ENCODE results near the gene NOS2. TPM values are rescaled to one million over a fixed set of nuclear protein-coding genes. Genes with fewer than 3 reads are reported as not detected.

Gene NOS2
- total and polyA plus RNA-seq, 7 donors: 0.16 to 94.0 (median 2.2) TPM; not detected in 1

DNA sequence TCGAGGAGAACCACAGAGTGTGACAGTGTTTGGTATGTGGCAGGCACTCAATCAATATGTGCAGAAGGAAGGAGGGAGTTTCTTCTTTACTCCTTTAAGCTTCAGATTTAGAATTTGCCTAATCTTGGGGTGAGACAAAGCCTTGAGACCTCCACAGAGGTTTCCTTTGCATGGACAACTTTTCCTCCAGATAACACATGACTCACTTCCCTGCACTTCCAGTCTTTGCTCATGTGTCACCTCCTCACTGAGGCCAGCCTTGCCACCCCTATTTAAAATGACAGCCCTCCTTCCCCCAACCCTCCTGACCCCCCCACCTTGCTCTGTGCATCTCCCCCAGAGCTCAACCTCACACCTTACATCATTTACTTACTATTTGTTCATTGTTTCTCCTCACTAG is 17.4 kb upstream of the NOS2 start:
- 30 to 51% methylated on average over 1 of the region's 1 CpG for WGBS, 2 donors
- no peaks in the 10 kb centered on the region for H3K36me3 ChIP-seq
- peak overlapping the region in 2 of 4 donors; percentile 20 to 47 for H3K27ac ChIP-seq
- H3K4me1 ChIP-seq: peaks cover 0 to 12% (median 0%) of the 10 kb centered on the region in 4 donors
- H3K9me3 ChIP-seq: peaks cover 0 to 3% (median 1%) of the 10 kb centered on the region in 4 donors
- intact Hi-C loops (cut with DNase I): no loop called here
- no peak overlapping the region for H3K4me3 ChIP-seq
- H3K27me3 ChIP-seq: no peaks in the 10 kb centered on the region
- no peak for DNase-seq
- no peak for TF ChIP-seq POLR2AphosphoS5 (IDR thresholded peaks at IDR 0.05)
- TF ChIP-seq EP300 (IDR thresholded peaks at IDR 0.05): no peak
- TF ChIP-seq, protein P1, sequence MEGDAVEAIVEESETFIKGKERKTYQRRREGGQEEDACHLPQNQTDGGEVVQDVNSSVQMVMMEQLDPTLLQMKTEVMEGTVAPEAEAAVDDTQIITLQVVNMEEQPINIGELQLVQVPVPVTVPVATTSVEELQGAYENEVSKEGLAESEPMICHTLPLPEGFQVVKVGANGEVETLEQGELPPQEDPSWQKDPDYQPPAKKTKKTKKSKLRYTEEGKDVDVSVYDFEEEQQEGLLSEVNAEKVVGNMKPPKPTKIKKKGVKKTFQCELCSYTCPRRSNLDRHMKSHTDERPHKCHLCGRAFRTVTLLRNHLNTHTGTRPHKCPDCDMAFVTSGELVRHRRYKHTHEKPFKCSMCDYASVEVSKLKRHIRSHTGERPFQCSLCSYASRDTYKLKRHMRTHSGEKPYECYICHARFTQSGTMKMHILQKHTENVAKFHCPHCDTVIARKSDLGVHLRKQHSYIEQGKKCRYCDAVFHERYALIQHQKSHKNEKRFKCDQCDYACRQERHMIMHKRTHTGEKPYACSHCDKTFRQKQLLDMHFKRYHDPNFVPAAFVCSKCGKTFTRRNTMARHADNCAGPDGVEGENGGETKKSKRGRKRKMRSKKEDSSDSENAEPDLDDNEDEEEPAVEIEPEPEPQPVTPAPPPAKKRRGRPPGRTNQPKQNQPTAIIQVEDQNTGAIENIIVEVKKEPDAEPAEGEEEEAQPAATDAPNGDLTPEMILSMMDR (IDR thresholded peaks at IDR 0.05): no peak
- no peak for TF ChIP-seq POLR2A (IDR thresholded peaks at IDR 0.05)

DNA sequence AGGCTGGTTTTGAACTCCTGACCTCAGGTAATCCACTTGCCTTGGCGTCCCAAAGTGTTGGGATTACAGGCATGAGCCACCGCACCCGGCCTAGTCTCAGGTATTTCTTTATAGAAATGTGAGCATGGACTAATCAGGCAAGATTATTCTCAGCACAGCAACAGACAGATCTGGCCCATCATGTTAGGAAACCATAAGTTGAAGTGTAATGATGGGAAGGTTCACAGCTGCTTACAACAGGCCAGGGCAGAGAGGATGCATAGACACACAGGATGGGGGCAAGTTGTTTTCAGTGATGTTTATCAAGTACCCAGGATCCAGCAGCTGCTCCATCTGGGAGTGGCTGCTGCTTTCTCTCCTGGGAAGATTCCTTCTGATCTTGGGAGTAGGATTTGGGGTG is 16.6 kb upstream of the NOS2 start:
- H3K36me3 ChIP-seq: no peaks in the 10 kb centered on the region
- intact Hi-C loops (cut with DNase I): no loop called here
- no peak for DNase-seq
- no peak overlapping the region for H3K4me3 ChIP-seq
- H3K27ac ChIP-seq: no peak overlapping the region
- peaks cover 0 to 12% (median 0%) of the 10 kb centered on the region in 4 donors for H3K4me1 ChIP-seq
- peaks cover 0 to 3% (median 0%) of the 10 kb centered on the region in 4 donors for H3K9me3 ChIP-seq
- TF ChIP-seq EP300 (IDR thresholded peaks at IDR 0.05) (no peak), POLR2A (IDR thresholded peaks at IDR 0.05) (no peak), POLR2AphosphoS5 (IDR thresholded peaks at IDR 0.05) (no peak)
- TF ChIP-seq, protein P1 (IDR thresholded peaks at IDR 0.05): no peak
- no peaks in the 10 kb centered on the region for H3K27me3 ChIP-seq
- WGBS, 2 donors: 86 to 97% methylated on average over 3 of the region's 3 CpGs

DNA sequence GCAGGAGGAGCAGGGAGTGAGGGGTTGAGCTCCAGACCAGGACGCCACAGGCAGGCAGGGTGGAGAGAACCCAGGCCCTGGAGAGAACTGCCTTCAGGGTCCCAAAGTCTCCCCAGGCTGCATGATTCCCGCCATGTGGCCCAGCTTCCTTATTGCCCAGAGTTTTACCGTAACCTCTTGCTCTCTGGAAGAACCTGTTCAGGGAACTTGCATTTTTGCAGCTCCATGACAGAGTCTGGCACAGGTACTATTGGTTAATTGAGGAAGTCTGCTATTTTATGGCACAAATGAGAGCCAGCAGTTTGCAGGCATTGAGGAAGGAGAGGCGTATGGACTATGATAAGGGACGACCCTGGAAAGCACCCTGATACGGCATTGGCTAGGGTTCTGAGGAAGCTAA is 11.6 kb upstream of the NOS2 start:
- H3K4me3 ChIP-seq: no peak overlapping the region
- no peak overlapping the region for H3K27ac ChIP-seq
- H3K9me3 ChIP-seq: no peaks in the 10 kb centered on the region
- no peak for TF ChIP-seq POLR2A (IDR thresholded peaks at IDR 0.05)
- no peak for TF ChIP-seq EP300 (IDR thresholded peaks at IDR 0.05)
- TF ChIP-seq POLR2AphosphoS5 (IDR thresholded peaks at IDR 0.05): no peak
- TF ChIP-seq, protein P1 (IDR thresholded peaks at IDR 0.05): no peak
- no peak for DNase-seq
- WGBS, 2 donors: 22 to 63% methylated on average over 6 of the region's 6 CpGs
- H3K36me3 ChIP-seq: no peaks in the 10 kb centered on the region
- no peaks in the 10 kb centered on the region for H3K27me3 ChIP-seq
- intact Hi-C loops (cut with DNase I): no loop called here
- no peaks in the 10 kb centered on the region for H3K4me1 ChIP-seq

DNA sequence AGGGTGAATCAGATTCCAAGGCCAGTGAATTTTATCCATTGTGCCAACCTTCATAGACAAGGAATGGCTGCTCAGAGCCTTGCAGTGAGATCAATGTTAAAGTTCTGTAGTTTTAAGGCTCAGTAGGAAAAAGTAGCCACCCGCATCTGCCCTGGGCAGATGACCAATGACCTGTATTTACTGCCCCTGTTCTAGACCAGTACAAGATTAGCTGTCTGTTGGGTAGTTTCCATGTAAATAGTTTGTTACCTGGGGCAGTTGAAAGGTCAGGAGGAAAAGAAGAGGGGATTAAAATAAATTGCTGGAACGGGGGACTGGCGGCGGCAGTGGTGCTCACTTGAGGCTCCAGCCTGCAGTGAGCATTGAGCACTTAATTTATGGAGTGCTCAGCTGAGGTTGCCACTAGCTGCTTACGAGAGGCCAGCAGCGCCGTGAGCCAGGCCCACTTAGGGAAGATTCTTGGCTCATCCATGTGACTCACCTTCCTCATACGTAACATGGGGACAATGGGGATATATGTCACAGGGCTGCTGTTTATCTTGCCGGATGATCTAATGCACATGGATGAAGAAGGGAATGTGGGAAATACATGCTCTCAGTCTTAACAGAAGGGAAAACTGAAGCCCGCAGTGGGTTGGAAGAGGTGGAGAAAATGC is 10.7 kb upstream of the NOS2 start:
- H3K9me3 ChIP-seq: no peaks in the 10 kb centered on the region
- no peaks in the 10 kb centered on the region for H3K36me3 ChIP-seq
- 72 to 77% methylated on average over 10 of the region's 10 CpGs for WGBS, 2 donors
- TF ChIP-seq EP300 (IDR thresholded peaks at IDR 0.05): no peak
- TF ChIP-seq POLR2AphosphoS5 (IDR thresholded peaks at IDR 0.05): no peak
- no peak for TF ChIP-seq POLR2A (IDR thresholded peaks at IDR 0.05)
- TF ChIP-seq, protein P1 (IDR thresholded peaks at IDR 0.05): no peak
- H3K4me1 ChIP-seq: peaks cover 0 to under 1% (median under 1%) of the 10 kb centered on the region in 4 donors
- intact Hi-C loops (cut with DNase I): no loop called here
- H3K4me3 ChIP-seq: no peak overlapping the region
- no peak for DNase-seq
- no peak overlapping the region for H3K27ac ChIP-seq
- H3K27me3 ChIP-seq: no peaks in the 10 kb centered on the region
